GM12801 (cell line): Measurements from ENCODE around the gene TBL1XR1.

Experiments
- TF ChIP-seq, protein P1 (sequence below): IDR thresholded peaks from one replicate; pipeline ENCODE4 v1.5.1; 2011; ENCODE audit warnings: control low read depth; ENCODE audit not compliant: insufficient read length; ENCODE audit errors: extremely low read depth

TBL1XR1 gene

DNA sequence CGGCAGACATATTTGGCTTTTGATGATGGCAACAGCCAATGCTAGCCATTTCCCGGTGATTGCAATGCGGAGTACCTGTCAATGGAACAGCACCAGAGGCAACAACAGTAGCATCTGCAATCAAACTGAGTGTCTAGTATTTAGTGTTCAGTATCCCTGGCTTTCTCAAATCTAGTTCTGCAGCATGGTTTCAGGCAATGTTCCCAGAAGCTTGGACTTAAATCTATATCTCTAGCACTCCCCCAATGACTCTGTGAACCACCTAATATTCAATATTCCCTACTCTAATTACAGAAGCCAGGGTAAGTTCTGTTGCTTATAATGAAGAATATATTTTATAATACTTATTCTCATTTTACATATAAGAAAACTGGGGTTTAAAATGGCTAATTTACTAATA, 48.2 kb downstream of the TBL1XR1 start:
- TF ChIP-seq, protein P1, sequence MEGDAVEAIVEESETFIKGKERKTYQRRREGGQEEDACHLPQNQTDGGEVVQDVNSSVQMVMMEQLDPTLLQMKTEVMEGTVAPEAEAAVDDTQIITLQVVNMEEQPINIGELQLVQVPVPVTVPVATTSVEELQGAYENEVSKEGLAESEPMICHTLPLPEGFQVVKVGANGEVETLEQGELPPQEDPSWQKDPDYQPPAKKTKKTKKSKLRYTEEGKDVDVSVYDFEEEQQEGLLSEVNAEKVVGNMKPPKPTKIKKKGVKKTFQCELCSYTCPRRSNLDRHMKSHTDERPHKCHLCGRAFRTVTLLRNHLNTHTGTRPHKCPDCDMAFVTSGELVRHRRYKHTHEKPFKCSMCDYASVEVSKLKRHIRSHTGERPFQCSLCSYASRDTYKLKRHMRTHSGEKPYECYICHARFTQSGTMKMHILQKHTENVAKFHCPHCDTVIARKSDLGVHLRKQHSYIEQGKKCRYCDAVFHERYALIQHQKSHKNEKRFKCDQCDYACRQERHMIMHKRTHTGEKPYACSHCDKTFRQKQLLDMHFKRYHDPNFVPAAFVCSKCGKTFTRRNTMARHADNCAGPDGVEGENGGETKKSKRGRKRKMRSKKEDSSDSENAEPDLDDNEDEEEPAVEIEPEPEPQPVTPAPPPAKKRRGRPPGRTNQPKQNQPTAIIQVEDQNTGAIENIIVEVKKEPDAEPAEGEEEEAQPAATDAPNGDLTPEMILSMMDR: no peak

DNA sequence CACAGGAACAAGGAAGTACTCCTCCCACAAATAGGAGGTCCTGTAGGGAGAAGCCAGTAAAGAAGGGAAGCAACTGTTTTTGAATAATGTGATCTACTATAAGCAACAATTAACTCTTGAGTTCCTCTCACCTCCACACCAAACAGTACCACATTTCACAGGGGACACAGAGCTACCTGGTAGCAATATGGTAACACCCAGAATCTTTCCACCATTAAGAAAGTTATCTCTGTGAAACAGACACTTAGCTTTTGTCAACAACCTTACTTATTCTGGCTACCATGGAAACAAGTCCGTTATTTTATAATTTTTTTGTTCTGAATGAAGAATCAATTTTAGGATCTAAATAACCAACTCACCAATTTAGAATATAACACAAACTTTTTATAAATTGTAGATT, 49.5 kb downstream of the TBL1XR1 start:
- TF ChIP-seq, protein P1: no peak

DNA sequence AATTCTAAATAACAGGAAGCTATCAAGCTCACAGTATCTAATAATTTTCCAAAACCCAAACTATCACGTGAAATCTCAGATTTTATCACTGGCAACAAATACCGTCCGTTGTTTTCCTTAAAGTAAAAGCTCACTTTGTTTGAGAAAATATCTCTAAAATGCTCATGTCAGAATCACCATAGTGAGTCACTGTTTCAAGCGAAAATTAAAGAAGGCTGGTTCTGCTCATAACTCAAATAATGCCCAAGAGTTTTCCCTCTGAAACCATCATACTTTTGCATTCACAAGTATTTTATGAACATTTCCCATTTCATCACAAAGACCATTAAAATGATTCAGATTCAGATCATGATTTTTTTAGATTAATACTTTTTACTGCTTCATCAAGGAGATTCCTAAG, 50.6 kb downstream of the TBL1XR1 start:
- TF ChIP-seq, protein P1: no peak

DNA sequence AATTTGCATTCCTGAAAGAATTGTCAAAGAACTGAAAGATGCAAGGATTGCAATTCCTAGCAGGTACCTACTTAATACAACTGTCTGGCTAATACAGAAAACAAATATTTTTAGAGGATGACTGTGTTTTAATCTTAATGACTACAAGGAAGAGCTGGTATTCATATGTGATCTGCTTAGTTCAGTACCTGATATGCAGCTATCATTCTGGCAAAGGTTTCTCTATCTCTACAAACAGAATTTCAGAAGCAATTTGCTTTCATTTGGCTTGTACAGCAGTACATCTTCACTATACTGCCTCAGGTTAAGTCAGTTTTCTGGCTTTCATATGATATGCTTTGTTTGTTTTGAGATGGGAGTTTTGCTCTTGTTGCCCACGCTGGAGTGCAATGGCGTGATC, 51.3 kb downstream of the TBL1XR1 start:
- TF ChIP-seq, protein P1: no peak

DNA sequence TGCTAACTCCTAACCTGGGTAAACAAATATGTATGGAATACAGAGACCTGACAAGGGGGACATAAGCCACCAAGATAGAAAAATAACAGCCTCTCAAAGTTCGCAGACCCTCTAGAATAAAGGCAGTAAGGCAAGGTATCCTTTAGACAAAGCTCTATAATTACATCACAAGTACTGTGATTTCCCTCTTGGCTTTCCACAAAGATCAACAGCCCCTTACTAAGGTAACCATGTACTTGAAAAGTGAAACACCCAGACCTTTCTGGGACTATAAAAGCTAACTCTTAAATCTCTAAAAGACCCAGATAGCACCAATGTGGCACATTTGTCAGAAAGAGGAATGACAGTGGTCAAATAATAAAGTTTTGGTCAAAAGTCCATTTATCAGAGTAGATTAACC, 51.9 kb downstream of the TBL1XR1 start:
- TF ChIP-seq, protein P1: no peak

DNA sequence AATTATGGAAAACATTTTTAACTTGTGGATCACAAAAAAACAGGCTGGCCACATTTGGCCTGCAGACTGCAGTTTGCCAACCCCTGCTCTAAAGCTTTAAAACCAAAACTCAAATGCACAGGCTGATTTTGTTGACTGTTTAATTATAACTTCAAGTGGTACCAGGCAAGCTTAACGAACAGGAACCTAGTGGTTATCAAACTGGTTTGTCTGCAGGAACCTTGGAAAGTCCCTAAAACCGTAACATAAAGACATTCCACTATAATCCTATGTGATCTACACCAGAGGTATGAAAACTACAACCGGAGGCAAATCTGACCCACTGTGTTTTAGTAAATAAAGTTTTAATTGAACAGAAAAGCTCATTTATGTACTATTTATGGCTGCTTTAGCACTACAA, 52.4 kb downstream of the TBL1XR1 start:
- TF ChIP-seq, protein P1: no peak

DNA sequence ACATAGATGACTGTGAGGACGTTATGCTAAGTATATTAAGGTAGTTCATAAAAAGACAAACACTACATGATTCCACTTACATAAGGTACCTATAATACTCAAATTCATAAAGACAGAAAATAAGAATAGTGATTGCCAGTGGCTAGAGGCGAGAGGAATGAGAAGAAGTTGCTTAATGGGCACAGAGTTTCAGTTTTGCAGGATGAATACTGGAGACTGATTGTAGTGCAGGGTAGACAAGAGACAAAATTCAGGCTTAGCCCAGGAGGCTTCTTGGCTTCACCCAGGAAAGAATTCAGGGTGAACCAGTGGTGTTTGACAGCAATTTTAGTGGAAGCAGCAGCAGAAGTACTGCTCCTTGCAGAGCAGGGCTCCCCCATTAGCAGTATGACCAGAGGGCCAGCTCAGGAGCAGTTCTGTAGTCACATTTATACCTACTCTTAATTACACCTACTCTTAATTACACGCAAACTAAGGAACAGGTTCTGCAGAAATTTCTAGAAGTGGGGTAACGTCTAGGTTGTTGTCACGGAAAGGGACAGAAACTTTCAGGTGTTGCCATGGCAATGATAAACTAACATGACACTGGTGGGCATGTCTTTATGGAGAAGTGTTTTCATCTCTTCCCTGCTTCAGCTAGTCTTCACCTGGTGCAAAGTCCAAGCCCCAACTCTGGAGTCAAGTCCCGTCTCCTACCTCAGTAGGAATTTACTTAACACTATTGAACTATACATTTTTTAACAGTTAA, 55.2 kb downstream of the TBL1XR1 start:
- TF ChIP-seq, protein P1: no peak

DNA sequence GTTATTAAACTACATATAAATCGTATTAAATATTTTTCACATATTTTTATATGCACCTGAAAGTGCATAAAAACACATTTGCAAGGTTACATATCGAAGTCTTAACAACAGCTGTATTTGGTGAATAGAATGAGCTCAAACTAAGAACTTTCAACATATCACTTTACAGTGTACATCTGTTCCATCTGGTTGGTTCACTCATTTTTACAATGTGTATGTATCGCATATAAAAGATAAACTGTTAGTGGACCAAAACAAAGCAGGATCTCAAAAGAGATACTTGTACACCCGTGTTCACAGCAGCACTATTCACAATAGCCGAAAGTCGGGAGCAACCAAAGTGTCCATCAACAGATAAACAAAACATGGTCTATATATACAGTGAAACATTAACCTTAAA, 55.8 kb downstream of the TBL1XR1 start:
- TF ChIP-seq, protein P1: no peak
